GM12801 (cell line): ENCODE data around the gene CNNM1.

ENCODE experiments used
- CTCF ChIP-seq: IDR thresholded peaks from one replicate; pipeline ENCODE4 v1.5.1; 2011; ENCODE audit warnings: control low read depth; ENCODE audit not compliant: insufficient read length; ENCODE audit errors: extremely low read depth

Gene CNNM1

DNA sequence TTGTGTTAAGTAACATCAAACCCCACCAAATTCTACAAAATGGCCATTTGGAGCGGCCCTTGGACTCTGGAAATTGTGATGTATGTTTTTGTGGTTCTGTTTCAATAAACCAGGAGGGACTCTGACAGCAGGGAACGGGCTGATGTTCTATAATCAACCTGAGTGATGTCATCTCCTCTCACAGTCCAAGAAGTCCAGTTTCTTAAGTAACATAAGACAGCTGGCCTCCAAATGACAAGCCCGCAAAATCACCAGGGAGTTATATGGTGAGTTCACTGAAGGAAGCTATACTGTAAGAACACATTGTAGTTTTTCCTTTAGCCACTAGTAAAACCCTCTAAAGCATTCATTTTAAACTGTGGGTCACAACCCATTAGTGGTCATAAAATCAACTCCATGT, 67.3 kb downstream of the CNNM1 start:
- TF ChIP-seq CTCF = no peak

DNA sequence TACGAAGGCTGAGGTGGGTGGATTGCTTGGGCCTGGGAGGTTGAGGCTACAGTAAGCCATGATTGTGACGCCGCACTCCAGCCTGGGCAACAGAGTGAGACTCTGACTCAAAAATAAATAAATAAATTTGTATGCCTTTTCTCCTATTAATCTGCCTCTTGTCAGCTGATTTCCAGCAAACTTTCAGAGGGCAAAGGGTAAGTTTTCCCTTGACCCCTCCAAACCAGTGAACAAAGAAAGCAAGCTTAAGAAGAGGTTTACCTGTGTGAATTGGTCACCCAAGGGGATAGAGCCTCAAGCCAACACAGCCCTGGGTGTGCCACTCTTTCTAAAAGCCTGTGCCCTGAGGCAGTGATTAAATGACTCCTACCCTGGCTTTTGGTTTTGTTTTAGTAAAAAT, 70.5 kb downstream of the CNNM1 start:
- no peak for TF ChIP-seq CTCF

GRCh38 chr10:99403674-99404073, 74.5 kb downstream of the CNNM1 start:
- TF ChIP-seq CTCF = no peak

DNA sequence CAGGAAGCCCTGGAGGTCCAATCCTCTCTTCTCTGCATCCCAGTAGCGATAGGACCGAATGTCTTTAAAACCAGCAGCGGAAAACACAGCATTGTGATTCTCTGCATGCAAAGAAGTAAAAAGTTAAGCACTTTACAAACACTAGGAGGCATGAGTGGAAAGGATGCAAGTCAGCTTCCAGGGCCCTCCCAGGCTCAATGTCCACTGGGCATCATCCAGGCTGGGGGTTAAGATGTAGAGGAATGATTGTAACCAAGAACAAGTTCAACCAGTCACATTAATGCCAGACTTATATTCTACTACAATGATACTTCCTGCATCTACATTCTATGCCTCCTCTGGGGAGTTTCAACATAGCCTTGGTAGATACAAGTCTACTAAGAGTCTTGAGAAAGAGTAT, 77.0 kb downstream of the CNNM1 start:
- TF ChIP-seq CTCF = no peak

- no peak for TF ChIP-seq CTCF
Observed at GRCh38 chr10:99410146-99410545, 81.0 kb downstream of the CNNM1 start.

DNA sequence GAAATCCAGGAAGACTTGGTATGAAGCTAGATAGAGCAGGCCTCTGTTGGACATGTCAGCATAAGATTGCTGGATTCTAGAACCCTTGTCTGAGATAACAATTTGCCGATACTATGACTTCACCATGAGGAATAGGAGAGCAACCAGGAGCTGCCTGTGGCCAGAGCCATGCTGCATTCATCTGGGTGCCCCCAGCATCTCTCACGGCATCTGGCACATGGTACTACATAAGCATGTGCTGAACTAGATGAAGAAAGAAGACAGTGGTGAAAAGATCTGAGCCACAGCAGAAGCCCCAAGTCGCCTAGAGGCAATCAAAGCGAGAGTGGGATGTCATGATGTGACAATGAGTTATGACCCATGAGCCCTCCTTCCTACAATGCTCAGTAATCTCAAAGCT, 81.7 kb downstream of the CNNM1 start:
- no peak for TF ChIP-seq CTCF

DNA sequence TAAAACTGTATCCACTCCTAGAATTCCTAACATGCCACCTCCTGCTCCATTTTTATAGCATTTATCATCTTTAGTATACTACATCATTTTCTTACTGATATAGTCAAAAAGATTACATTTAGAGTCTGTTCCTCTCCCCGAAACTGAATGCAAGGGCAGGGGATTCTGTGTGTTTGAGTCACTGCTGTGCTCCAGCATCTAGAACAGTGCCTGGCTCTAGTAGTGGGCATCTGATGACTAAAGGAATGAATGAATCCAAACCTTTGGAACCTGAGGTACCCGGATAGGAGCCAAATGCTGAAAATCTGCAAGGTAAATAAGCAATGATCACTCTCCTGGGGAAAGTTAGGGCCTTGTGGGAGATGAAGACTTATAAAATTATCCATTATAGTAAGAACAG, 82.4 kb downstream of the CNNM1 start:
- no peak for TF ChIP-seq CTCF

DNA sequence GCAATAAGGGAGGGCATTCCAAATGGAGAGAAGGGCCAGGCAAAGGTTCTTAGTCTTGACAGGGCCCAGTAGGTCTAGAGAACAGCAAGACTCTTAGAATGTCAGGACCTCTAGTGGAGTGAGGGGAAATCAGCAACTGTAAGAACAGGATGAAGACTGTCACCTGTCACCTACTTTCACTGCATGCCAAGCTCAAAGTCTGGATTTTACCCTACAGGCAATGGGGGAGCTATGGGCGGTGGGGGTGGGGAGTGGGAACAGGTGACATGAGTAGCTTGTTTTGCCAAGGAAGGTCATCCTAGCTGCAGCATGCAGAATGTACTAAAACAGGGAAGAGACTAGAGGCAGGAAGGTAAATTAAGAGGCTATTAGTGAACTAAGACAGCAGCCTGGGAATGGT, 82.9 kb downstream of the CNNM1 start:
- TF ChIP-seq CTCF = no peak
